Skeletal muscle satellite cell (primary cell): ENCODE data around the gene MRPL17.
"Not testable (repeated sequence)": the region's sequence is repeated elsewhere in the genome, so short reads cannot be mapped to it uniquely, and the experiment has no call there.

Experiments used
- H3K27me3 ChIP-seq: 2 replicates; pipeline ENCODE4 v1.7.0; 2013; ENCODE audit warnings: low read length; ENCODE audit not compliant: control insufficient read depth, insufficient read depth
- H3K36me3 ChIP-seq: 2 replicates; pipeline ENCODE4 v1.7.0; 2013; ENCODE audit warnings: mild to moderate bottlenecking, control low read depth, low read length; ENCODE audit not compliant: insufficient read depth
- H3K4me1 ChIP-seq: 2 replicates; pipeline ENCODE4 v1.7.0; 2013; ENCODE audit warnings: low read length; ENCODE audit not compliant: control insufficient read depth, insufficient read depth
- H3K4me2 ChIP-seq: 2 replicates; pipeline ENCODE4 v1.7.0; 2013; ENCODE audit warnings: mild to moderate bottlenecking, low read length
- H3K4me3 ChIP-seq: 2 replicates; pipeline ENCODE4 v1.7.0; 2013; ENCODE audit warnings: low read length
- H3K9ac ChIP-seq: 2 replicates; pipeline ENCODE4 v1.7.0; 2013; ENCODE audit warnings: mild to moderate bottlenecking, low read depth, low read length, moderate library complexity
- H3K9me3 ChIP-seq: replicated peaks from 2 replicates; pipeline ENCODE4 v1.7.0; 2013; ENCODE audit warnings: mild to moderate bottlenecking, control low read depth, low read length

MRPL17 gene

DNA sequence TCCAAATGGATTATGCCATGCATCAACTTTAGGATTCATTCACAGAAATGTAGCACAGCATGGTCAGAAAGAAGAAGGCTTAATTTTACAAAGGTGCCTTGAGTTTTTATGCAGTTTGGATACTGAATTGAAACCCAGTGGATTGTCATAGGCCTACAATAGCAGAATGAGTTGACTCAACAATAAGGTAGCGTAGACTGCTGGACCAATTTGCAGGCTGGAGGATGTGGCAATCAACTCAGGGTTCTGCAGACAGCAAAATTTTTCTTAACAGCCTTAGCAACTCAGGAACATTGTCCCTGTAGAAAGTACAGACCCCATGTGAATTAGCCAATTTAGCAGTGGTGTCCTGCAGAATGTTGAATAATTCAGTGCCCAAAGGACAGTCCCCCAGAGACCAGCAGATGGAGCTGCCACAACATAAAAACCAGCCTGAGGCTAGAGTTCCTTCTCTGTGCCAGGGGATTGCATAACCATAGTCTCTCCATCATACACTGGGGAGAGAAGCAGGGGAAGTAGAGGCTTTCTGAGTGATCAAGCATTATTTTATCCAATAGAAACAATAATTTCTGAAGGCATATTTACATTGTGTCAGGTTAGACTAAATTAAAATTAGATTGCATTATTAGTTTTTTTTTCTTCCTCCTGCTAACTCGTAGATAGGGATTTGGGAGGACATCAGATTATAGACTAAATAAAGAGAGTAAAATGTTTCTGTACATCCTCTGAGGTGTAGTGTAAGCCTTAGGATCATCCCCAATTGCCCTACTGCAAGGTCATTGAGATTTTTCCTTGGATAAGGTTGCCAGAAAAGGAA, 20.3 kb upstream of the MRPL17 start:
- no peak overlapping the region for H3K9ac ChIP-seq
- H3K27me3 ChIP-seq, result no peaks in the 10 kb centered on the region
- no peaks in the 10 kb centered on the region for H3K36me3 ChIP-seq
- no peaks in the 10 kb centered on the region for H3K4me1 ChIP-seq
- no peak overlapping the region for H3K4me2 ChIP-seq
- H3K9me3 ChIP-seq, result no peaks in the 10 kb centered on the region
- H3K4me3 ChIP-seq, result no peak overlapping the region

DNA sequence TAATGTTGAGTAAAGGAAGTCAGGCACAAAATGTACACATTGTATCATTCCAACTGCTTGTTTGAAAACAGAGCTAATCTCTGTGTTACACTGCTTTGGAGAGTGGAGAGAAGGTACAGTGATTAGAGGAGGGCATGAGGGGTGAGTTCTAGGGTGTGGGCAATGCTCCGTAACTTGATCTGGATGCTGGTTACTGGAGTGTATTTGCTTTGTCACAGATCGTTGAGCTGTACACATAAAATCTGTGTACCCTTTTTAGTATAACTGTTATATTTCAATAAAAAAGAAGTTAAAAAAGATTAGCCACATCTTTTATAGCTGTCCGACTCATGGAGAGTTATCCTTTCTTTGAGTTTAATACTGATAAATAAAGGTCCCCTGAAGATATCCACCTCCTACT, 18.8 kb upstream of the MRPL17 start:
- H3K9me3 ChIP-seq, H3K9ac ChIP-seq, H3K4me3 ChIP-seq, H3K36me3 ChIP-seq, H3K4me1 ChIP-seq, H3K27me3 ChIP-seq, H3K4me2 ChIP-seq: not testable (repeated sequence)

DNA sequence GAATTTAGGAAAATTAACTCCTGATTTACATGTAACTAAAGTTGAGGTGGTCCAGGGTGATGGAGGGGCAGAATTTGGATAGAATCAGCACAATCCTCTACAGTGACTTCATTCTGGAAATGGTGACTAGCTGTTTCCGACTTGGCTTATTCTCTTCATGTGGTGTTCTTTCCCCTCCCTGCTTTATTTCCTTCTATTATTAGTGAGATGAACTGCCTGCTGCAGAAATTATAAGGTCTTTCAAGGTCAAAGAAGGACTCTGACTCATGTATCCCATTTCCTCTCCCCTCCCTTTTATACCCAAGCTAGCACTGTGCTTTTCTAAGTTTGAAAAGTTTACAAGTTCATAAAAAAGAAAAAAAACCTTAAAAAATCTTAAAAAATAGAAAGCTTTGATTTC, 12.2 kb upstream of the MRPL17 start:
- peak overlapping the region; percentile 46 for H3K9ac ChIP-seq
- peak overlapping the region; percentile 25 for H3K4me2 ChIP-seq
- no peaks in the 10 kb centered on the region for H3K27me3 ChIP-seq

GRCh38 chr11:6694229-6694535, 11.0 kb upstream of the MRPL17 start:
- Histone ChIP-seq H3K36me3 (no peaks in the 10 kb centered on the region), H3K4me2 (peak overlapping the region; percentile 25), H3K9me3 (no peaks in the 10 kb centered on the region), H3K9ac (peak overlapping the region; percentile 38), H3K4me3 (no peak overlapping the region), H3K4me1 (peaks cover 32% of the 10 kb centered on the region), H3K27me3 (no peaks in the 10 kb centered on the region)

More for the DNA sequence above, 12.2 kb upstream of the MRPL17 start:
- Histone ChIP-seq H3K36me3 (no peaks in the 10 kb centered on the region), H3K4me1 (peaks cover 32% of the 10 kb centered on the region), H3K9me3 (no peaks in the 10 kb centered on the region), H3K4me3 (no peak overlapping the region)

DNA sequence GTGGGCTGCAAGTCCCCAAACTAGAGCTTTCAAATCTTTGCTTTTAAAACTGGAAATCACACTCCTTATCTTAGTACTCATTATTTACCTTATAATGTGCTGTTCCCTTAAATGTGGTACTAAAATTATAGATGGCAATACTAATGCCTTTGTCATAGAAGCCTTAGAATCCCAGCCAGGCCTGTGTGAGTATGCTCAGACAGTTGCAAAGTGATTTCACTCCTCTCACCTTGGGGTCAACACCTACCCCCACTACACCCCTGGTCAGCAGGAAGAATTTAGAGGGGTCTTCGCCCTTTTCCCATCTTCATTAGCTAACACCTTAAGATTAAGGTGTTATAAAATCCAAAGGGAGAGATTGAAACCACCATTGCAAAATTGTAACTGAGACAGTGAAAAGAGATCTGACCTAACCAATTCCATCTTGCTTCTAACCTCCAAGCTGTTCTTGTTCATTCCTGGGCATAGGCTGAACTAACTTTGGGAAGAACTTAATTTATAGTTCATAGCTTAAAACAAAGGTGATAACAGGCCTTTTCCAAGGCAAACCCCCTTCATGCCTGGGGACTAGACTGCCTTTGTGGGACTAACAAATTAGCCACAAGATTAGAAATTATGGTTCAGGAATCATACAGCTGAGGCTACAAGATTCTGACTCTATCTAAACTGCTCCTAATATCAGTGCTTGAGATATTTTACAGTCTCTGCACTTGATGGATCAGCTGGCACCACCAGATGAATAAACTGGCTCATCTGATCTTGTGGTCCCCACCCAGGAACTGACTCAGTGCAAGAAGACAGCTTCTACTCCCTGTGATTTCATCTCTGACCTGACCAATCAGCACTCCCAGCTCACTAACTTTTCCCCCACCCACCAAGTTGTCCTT, 10.4 kb upstream of the MRPL17 start:
- Histone ChIP-seq H3K4me3 (peak overlapping the region; percentile 4), H3K27me3 (no peaks in the 10 kb centered on the region), H3K4me1 (peaks cover 32% of the 10 kb centered on the region), H3K9me3 (no peaks in the 10 kb centered on the region), H3K4me2 (peak overlapping the region; percentile 50), H3K9ac (peak overlapping the region; percentile 41), H3K36me3 (no peaks in the 10 kb centered on the region)

DNA sequence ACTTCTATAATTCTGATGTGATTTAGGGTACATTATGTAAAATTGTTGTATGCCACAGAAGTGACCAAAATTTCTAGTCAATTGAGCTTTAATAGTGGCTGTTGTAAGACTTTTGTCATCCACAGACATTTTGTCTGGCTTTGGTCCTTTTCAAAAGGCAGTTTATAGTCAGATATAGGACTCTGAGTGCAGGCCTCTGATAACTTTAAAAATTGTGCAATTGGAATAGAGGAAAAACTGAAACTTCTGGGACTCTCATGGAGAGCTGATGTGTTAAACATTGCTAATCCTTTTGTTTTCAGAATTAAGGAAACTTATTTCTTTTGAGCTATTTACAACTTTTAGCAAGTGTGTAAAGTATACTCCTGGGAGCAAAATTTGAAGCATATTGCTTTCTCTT, 9.0 kb upstream of the MRPL17 start:
- no peaks in the 10 kb centered on the region for H3K27me3 ChIP-seq
- H3K4me1 ChIP-seq, result peaks cover 32% of the 10 kb centered on the region
- no peak overlapping the region for H3K9ac ChIP-seq
- H3K9me3 ChIP-seq, result no peaks in the 10 kb centered on the region
- no peak overlapping the region for H3K4me2 ChIP-seq
- no peaks in the 10 kb centered on the region for H3K36me3 ChIP-seq
- no peak overlapping the region for H3K4me3 ChIP-seq

DNA sequence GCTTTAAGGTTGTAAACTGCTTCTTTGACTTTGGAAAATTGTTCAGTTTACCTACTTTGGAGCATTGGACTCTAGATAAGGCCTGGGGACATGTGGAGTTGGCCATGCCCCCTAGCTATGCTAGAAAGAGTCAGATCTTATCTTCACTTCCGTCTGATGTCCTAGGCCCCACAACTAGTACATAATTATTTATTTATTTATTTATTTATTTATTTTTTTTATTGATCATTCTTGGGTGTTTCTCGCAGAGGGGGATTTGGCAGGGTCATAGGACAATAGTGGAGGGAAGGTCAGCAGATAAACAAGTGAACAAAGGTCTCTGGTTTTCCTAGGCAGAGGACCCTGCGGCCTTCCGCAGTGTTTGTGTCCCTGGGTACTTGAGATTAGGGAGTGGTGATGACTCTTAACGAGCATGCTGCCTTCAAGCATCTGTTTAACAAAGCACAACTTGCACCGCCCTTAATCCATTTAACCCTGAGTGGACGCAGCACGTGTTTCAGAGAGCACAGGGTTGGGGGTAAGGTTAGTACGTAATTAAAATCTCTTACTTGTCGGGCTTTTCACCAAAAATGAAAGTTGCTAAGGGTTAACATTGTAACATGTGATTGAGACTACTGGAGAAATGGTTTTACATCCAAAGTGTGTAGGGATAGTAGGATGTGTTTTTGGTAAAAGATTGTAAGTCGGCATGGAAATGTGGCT, 7.4 kb upstream of the MRPL17 start:
- H3K4me3 ChIP-seq, H3K27me3 ChIP-seq: not testable (repeated sequence)

DNA sequence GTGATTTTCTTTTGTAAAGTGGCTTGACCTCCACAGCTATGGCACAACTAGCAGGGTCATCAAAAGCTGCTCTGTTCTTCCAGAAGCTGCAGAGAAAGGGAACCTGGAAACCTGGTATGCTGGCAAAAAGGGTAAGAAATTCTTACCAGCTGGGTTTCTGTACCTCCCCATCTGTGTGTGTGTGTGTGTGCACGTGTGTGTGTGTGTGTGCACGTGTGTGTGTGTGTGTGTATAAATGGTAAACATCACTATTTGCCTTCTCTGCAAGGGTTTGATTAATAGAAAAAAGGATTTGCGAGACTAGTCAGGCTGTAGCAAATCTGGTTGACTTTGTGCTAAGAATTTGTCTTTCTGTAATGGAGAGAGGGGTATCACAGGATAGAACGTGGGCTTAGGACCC, 4.7 kb upstream of the MRPL17 start:
- Histone ChIP-seq H3K4me1 (peaks cover 4% of the 10 kb centered on the region), H3K4me3 (no peak overlapping the region), H3K27me3 (no peaks in the 10 kb centered on the region), H3K4me2 (no peak overlapping the region), H3K9me3 (no peaks in the 10 kb centered on the region), H3K36me3 (no peaks in the 10 kb centered on the region), H3K9ac (no peak overlapping the region)

More for the DNA sequence above, 7.4 kb upstream of the MRPL17 start:
- H3K4me1 ChIP-seq, result peaks cover 23% of the 10 kb centered on the region
- not testable (repeated sequence) for H3K4me2 ChIP-seq, H3K9me3 ChIP-seq, H3K9ac ChIP-seq, H3K36me3 ChIP-seq

GRCh38 chr11:6686006-6686405, 2.9 kb upstream of the MRPL17 start:
- H3K4me2 ChIP-seq, result no peak overlapping the region
- H3K4me1 ChIP-seq, result peaks cover 12% of the 10 kb centered on the region
- no peak overlapping the region for H3K9ac ChIP-seq
- H3K27me3 ChIP-seq, result no peaks in the 10 kb centered on the region
- no peak overlapping the region for H3K4me3 ChIP-seq
- peaks cover 7% of the 10 kb centered on the region for H3K36me3 ChIP-seq
- H3K9me3 ChIP-seq, result no peaks in the 10 kb centered on the region

- Histone ChIP-seq H3K9ac (peak overlapping the region; percentile 89), H3K4me2 (peak overlapping the region; percentile 85), H3K4me1 (peaks cover 15% of the 10 kb centered on the region), H3K4me3 (peak overlapping the region; percentile 75), H3K36me3 (peaks cover 16% of the 10 kb centered on the region)
- H3K9me3 ChIP-seq, H3K27me3 ChIP-seq: not testable (repeated sequence)
Observed at GRCh38 chr11:6684068-6684467, 928 bp upstream of the MRPL17 start.

DNA sequence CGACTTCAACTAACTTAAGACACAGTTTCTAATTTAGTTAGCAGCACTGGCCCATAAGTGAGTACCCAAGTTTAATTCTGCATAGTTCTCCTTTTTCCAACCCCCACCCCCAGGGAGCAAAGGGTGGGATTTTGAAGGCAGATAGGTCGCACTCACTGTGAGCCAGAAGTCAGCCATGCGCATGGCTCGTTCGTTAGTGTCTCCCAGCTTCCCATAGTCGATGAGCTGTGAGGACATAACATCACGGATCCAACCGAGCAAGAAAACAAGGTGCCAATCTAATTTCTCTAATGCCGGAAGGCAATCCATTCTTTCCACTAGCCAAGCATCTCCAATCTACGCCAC, 577 bp downstream of the MRPL17 start:
- peaks cover 16% of the 10 kb centered on the region for H3K36me3 ChIP-seq
- H3K4me3 ChIP-seq, result peak overlapping the region; percentile 90
- H3K27me3 ChIP-seq, result no peaks in the 10 kb centered on the region
- H3K9ac ChIP-seq, result peak overlapping the region; percentile 88
- H3K4me1 ChIP-seq, result peaks cover 15% of the 10 kb centered on the region
- no peaks in the 10 kb centered on the region for H3K9me3 ChIP-seq
- H3K4me2 ChIP-seq, result peak overlapping the region; percentile 93
